A549 (cell line): ENCODE results near the gene TBX1.

ENCODE experiments used
- CTCF ChIP-seq: fragments of >200 bp; sonication (Bioruptor Twin); formaldehyde crosslinking; IDR thresholded peaks from 3 replicates; pipeline ENCODE4 v1.5.1; 2016
- ESRRA ChIP-seq: fragments of 150-350 bp; IDR thresholded peaks from 2 replicates; pipeline ENCODE4 v1.6.1; 2014; ENCODE audit warnings: mild to moderate bottlenecking, low read length, borderline replicate concordance
- MYC ChIP-seq: IDR thresholded peaks from 2 replicates; pipeline ENCODE4 v1.6.1; 2012; ENCODE audit warnings: mild to moderate bottlenecking, inconsistent platforms, low read length, improper control_type of control experiment, borderline replicate concordance
- POLR2A ChIP-seq: IDR thresholded peaks from 2 replicates; pipeline ENCODE4 v1.6.1; 2012; ENCODE audit warnings: mild to moderate bottlenecking, low read length
- RAD21 ChIP-seq, 2 experiments: fragments of >200 bp in 1 of 2; sonication (Bioruptor Twin) in 1 of 2; formaldehyde crosslinking in 1 of 2; IDR thresholded peaks in 1 of 2; conservative IDR thresholded peaks in 1 of 2; 2 replicates in 1 of 2; 3 replicates in 1 of 2; pipeline ENCODE4 v1.6.1; 2012 to 2018; ENCODE audit warnings: inconsistent platforms in 1 of 2
- TF ChIP-seq, protein P1 (sequence below): fragments of 200-600 bp; sonication (generic); IDR thresholded peaks from 2 replicates; pipeline ENCODE4 v1.6.1; 2016; ENCODE audit warnings: antibody characterized with exemption, mild to moderate bottlenecking, moderate library complexity
- TF ChIP-seq, protein P2 (sequence below): fragments of 450-650 bp; IDR thresholded peaks from 2 replicates; pipeline ENCODE4 v1.6.1; 2014; ENCODE audit warnings: antibody characterized with exemption

- TF ChIP-seq POLR2A (no peak), ESRRA (no peak), RAD21 (conservative IDR thresholded peaks at IDR 0.05 in 1 of 2, IDR thresholded peaks at IDR 0.05 in 1 of 2) (no peak), CTCF (no peak), MYC (no peak)
- TF ChIP-seq, protein P1, sequence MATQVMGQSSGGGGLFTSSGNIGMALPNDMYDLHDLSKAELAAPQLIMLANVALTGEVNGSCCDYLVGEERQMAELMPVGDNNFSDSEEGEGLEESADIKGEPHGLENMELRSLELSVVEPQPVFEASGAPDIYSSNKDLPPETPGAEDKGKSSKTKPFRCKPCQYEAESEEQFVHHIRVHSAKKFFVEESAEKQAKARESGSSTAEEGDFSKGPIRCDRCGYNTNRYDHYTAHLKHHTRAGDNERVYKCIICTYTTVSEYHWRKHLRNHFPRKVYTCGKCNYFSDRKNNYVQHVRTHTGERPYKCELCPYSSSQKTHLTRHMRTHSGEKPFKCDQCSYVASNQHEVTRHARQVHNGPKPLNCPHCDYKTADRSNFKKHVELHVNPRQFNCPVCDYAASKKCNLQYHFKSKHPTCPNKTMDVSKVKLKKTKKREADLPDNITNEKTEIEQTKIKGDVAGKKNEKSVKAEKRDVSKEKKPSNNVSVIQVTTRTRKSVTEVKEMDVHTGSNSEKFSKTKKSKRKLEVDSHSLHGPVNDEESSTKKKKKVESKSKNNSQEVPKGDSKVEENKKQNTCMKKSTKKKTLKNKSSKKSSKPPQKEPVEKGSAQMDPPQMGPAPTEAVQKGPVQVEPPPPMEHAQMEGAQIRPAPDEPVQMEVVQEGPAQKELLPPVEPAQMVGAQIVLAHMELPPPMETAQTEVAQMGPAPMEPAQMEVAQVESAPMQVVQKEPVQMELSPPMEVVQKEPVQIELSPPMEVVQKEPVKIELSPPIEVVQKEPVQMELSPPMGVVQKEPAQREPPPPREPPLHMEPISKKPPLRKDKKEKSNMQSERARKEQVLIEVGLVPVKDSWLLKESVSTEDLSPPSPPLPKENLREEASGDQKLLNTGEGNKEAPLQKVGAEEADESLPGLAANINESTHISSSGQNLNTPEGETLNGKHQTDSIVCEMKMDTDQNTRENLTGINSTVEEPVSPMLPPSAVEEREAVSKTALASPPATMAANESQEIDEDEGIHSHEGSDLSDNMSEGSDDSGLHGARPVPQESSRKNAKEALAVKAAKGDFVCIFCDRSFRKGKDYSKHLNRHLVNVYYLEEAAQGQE, result no peak
- TF ChIP-seq, protein P2, sequence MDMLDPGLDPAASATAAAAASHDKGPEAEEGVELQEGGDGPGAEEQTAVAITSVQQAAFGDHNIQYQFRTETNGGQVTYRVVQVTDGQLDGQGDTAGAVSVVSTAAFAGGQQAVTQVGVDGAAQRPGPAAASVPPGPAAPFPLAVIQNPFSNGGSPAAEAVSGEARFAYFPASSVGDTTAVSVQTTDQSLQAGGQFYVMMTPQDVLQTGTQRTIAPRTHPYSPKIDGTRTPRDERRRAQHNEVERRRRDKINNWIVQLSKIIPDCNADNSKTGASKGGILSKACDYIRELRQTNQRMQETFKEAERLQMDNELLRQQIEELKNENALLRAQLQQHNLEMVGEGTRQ, result no peak
Measured at GRCh38 chr22:19728836-19729235, 31.7 kb upstream of the TBX1 start.
